ENCODE data around the gene ACE2. TPM values are rescaled to one million over a fixed set of nuclear protein-coding genes. Genes with fewer than 3 reads are reported as not detected.

ACE2 gene
- total and polyA plus RNA-seq, 9 of the 15 experiments (the other 6 are each of a cell fraction or from before 2014, with no cell fraction given) = 0.03 to 0.09 (median 0.07) TPM; not detected in 6

DNA sequence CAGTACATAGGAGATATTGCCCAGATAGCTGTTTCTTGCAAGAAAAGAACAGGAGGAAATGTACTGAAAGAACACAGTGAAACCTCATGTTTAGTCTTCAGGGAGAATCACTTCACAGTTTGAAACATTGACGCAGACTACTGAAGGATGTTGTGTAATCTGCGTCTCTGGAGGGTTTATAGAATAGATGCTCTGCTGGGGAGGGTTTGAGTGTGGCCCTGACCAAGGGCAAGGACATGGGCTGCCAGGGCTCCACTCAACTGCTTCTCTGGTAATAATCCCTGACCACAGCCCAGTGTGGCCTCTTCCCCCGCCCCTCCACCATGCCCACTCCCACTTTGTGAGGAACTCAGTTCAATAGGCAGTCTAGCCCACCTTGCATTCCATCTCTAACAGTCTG is 15.8 kb upstream of the ACE2 start (continued):
- TF ChIP-seq, protein P1, sequence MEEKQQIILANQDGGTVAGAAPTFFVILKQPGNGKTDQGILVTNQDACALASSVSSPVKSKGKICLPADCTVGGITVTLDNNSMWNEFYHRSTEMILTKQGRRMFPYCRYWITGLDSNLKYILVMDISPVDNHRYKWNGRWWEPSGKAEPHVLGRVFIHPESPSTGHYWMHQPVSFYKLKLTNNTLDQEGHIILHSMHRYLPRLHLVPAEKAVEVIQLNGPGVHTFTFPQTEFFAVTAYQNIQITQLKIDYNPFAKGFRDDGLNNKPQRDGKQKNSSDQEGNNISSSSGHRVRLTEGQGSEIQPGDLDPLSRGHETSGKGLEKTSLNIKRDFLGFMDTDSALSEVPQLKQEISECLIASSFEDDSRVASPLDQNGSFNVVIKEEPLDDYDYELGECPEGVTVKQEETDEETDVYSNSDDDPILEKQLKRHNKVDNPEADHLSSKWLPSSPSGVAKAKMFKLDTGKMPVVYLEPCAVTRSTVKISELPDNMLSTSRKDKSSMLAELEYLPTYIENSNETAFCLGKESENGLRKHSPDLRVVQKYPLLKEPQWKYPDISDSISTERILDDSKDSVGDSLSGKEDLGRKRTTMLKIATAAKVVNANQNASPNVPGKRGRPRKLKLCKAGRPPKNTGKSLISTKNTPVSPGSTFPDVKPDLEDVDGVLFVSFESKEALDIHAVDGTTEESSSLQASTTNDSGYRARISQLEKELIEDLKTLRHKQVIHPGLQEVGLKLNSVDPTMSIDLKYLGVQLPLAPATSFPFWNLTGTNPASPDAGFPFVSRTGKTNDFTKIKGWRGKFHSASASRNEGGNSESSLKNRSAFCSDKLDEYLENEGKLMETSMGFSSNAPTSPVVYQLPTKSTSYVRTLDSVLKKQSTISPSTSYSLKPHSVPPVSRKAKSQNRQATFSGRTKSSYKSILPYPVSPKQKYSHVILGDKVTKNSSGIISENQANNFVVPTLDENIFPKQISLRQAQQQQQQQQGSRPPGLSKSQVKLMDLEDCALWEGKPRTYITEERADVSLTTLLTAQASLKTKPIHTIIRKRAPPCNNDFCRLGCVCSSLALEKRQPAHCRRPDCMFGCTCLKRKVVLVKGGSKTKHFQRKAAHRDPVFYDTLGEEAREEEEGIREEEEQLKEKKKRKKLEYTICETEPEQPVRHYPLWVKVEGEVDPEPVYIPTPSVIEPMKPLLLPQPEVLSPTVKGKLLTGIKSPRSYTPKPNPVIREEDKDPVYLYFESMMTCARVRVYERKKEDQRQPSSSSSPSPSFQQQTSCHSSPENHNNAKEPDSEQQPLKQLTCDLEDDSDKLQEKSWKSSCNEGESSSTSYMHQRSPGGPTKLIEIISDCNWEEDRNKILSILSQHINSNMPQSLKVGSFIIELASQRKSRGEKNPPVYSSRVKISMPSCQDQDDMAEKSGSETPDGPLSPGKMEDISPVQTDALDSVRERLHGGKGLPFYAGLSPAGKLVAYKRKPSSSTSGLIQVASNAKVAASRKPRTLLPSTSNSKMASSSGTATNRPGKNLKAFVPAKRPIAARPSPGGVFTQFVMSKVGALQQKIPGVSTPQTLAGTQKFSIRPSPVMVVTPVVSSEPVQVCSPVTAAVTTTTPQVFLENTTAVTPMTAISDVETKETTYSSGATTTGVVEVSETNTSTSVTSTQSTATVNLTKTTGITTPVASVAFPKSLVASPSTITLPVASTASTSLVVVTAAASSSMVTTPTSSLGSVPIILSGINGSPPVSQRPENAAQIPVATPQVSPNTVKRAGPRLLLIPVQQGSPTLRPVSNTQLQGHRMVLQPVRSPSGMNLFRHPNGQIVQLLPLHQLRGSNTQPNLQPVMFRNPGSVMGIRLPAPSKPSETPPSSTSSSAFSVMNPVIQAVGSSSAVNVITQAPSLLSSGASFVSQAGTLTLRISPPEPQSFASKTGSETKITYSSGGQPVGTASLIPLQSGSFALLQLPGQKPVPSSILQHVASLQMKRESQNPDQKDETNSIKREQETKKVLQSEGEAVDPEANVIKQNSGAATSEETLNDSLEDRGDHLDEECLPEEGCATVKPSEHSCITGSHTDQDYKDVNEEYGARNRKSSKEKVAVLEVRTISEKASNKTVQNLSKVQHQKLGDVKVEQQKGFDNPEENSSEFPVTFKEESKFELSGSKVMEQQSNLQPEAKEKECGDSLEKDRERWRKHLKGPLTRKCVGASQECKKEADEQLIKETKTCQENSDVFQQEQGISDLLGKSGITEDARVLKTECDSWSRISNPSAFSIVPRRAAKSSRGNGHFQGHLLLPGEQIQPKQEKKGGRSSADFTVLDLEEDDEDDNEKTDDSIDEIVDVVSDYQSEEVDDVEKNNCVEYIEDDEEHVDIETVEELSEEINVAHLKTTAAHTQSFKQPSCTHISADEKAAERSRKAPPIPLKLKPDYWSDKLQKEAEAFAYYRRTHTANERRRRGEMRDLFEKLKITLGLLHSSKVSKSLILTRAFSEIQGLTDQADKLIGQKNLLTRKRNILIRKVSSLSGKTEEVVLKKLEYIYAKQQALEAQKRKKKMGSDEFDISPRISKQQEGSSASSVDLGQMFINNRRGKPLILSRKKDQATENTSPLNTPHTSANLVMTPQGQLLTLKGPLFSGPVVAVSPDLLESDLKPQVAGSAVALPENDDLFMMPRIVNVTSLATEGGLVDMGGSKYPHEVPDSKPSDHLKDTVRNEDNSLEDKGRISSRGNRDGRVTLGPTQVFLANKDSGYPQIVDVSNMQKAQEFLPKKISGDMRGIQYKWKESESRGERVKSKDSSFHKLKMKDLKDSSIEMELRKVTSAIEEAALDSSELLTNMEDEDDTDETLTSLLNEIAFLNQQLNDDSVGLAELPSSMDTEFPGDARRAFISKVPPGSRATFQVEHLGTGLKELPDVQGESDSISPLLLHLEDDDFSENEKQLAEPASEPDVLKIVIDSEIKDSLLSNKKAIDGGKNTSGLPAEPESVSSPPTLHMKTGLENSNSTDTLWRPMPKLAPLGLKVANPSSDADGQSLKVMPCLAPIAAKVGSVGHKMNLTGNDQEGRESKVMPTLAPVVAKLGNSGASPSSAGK (IDR thresholded peaks at IDR 0.05) = no peak
- TF ChIP-seq ZNF668 (CRISPR knock-in tag; IDR thresholded peaks at IDR 0.05) = no peak
- no peak for TF ChIP-seq E2F3 (CRISPR knock-in tag; IDR thresholded peaks at IDR 0.05)
